Mucosa of descending colon (tissue), 3 donors: ENCODE results near the gene SYT15. TPM values are rescaled to one million over a fixed set of nuclear protein-coding genes. Genes with fewer than 3 reads are reported as not detected.
"Not testable (repeated sequence)": the region's sequence is repeated elsewhere in the genome, so short reads cannot be mapped to it uniquely, and the experiment has no call there.

Experiments used
- ATAC-seq: fragments of 200-7000 bp; cut with Tn5 transposase; one replicate; pipeline ENCODE4 v1.9.1; 2020; ENCODE audit warnings: mild to moderate bottlenecking, moderate library complexity
- DNase-seq, 3 donors: peaks; one replicate each; pipeline ENCODE4 v3.0.0-alpha.2; 2020
- H3K36me3 ChIP-seq: fragments of 200-600 bp; one replicate; pipeline ENCODE4 v1.8.0; 2021; ENCODE audit warnings: low read depth, mild to moderate bottlenecking
- H3K4me1 ChIP-seq: fragments of 200-600 bp; one replicate; pipeline ENCODE4 v1.8.0; 2021; ENCODE audit warnings: low read depth, mild to moderate bottlenecking
- H3K4me3 ChIP-seq: fragments of 200-600 bp; one replicate; pipeline ENCODE4 v1.8.0; 2021; ENCODE audit warnings: mild to moderate bottlenecking
- H3K9me3 ChIP-seq: fragments of 200-600 bp; one replicate; pipeline ENCODE4 v1.8.0; 2021; ENCODE audit warnings: mild to moderate bottlenecking
- intact Hi-C, 2 donors: fragments of 100-400 bp; cut with DNase I in 1 of 2; cut with micrococcal nuclease in 1 of 2; formaldehyde crosslinking; loops; one replicate each; pipeline versions ENCODE4 v1.11.0 to v1.11.1; 2022; cut with DNase I, micrococcal nuclease
- total RNA-seq, 3 donors: library from RNA; stranded (reverse); fragmentation: NEBNext Ultra II Directional in 2 of 3; extraction: Animal tissue kit (Norgen Biotek cat#: 25700) in 2 of 3; gene quantifications; one replicate each; pipeline versions ENCODE4 v1.2.1 to v1.2.4, GENCODE V29; 2021 to 2023
- donor health status: DM: no; HTN: no; CAD: no; lungs with moderate emphysema.
- donor health status: DM: no; HTN: no; CAD: no.
- donor health status: DM: no; HTN: yes; CAD: no.

Gene SYT15
- total RNA-seq, 3 donors from 2014 or later: 1.4 to 3.2 (median 2.3) TPM

GRCh38 chr10:46588221-46588620 lies 9.3 kb downstream of the SYT15 start:
- H3K4me3 ChIP-seq, DNase-seq, intact Hi-C loops, H3K4me1 ChIP-seq, H3K36me3 ChIP-seq, H3K9me3 ChIP-seq: not testable (repeated sequence)
- ATAC-seq: peak; percentile 19

- DNase-seq, ATAC-seq, H3K4me1 ChIP-seq, H3K36me3 ChIP-seq, H3K4me3 ChIP-seq, H3K9me3 ChIP-seq, intact Hi-C loops: not testable (repeated sequence)
Measured at GRCh38 chr10:46589589-46589988, 10.7 kb downstream of the SYT15 start.

DNA sequence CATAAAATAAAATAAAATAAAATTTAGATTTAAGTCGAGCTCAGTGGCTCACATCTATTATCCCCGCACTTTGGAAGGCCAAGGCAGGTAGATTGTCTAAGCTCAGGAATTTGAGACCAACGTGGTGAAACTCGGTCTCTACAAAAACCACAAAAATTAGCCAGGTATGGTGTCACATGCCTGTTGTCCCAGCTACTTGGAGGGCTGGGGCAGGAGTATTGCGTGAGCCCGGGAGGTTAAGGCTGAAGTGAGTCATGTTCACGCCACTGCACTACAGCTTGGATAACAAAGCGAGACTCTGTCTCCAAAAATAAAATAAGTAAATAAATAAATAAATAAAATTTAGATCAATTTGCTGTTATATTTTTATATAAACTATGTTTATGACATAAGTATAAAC lies 12.1 kb downstream of the SYT15 start:
- DNase-seq, H3K4me3 ChIP-seq, intact Hi-C loops, H3K9me3 ChIP-seq, H3K4me1 ChIP-seq, ATAC-seq, H3K36me3 ChIP-seq: not testable (repeated sequence)

DNA sequence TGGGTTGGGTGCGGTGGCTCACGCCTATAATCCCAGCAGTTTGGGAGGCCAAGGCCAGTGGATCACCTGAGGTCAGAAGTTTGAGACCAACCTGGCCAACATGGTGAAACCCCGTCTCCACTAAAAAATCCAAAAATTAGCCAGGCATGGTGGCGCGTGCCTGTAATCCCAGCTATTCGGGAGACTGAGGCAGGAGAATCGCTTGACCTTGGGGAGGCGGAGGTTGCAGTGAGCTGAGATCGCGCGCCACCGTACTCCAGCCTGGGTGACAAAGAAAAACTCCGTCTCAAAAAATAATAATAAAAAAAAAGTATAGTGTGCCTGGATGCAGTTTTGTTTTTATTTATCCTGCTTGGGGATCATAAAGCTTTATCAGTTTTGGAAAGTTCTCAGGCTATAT lies 14.4 kb downstream of the SYT15 start:
- intact Hi-C loops, ATAC-seq: not testable (repeated sequence)

DNA sequence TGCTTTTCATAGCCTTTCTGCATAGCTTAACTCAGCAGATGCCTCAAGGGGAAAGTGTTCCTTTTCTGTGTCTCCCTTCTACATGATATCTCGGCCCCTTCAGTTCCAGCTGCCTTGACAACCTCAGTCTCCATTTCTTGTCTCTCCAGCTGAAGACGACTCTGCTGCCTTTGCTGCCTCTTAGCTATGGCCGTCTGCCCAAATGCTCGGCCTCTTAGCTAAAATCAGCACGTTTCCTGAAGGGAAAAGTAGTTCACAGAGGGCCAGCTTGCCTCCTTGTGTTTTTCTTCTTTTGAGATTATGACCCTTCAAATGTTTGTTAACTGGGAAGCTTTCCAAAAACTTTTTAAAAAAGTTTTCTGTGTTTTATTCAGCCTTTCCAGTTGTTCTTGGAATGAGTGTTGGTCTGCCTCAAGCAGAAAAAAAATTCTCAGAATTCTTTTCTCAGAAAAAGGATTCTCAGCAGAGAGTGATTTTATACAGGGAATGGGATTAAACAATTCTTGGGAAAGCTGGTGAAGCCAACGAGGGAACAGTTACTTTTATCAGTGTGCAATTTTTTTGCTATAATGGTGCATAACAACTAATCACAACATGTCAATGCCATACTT lies 15.6 kb downstream of the SYT15 start:
- ATAC-seq, intact Hi-C loops, H3K4me3 ChIP-seq, DNase-seq, H3K9me3 ChIP-seq, H3K4me1 ChIP-seq, H3K36me3 ChIP-seq: not testable (repeated sequence)

More for the DNA sequence above, 14.4 kb downstream of the SYT15 start:
- not testable (repeated sequence) for DNase-seq, H3K4me3 ChIP-seq, H3K9me3 ChIP-seq, H3K36me3 ChIP-seq, H3K4me1 ChIP-seq

GRCh38 chr10:46596570-46596969 lies 17.6 kb downstream of the SYT15 start:
- intact Hi-C loops, H3K4me1 ChIP-seq, DNase-seq, H3K36me3 ChIP-seq, H3K4me3 ChIP-seq, ATAC-seq, H3K9me3 ChIP-seq: not testable (repeated sequence)

- H3K4me1 ChIP-seq, H3K36me3 ChIP-seq, H3K4me3 ChIP-seq, intact Hi-C loops, DNase-seq, H3K9me3 ChIP-seq: not testable (repeated sequence)
- peak; percentile 96 for ATAC-seq
Measured at GRCh38 chr10:46597616-46598246, 18.8 kb downstream of the SYT15 start.

DNA sequence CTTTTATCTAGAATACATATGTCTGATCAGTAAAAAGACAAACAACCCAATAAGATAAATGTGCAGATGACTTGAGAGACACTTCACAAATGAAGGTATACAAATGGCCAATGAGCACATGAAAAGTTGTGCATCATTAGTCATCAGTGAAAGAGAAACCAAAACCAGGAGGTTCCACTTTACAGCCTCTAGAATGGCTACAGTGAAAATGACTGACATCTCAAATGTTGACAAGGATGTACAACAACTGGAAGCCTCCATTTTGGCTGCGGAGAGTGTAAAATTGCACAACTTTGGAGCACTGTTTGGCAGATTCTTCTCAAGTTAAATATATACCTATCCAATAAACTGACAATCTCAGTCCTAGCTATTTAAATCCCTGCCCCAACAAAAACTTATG lies 21.6 kb downstream of the SYT15 start:
- intact Hi-C loops, H3K4me3 ChIP-seq, DNase-seq, H3K36me3 ChIP-seq, H3K9me3 ChIP-seq, H3K4me1 ChIP-seq: not testable (repeated sequence)
- peak; percentile 62 for ATAC-seq

GRCh38 chr10:46615540-46615939 lies 36.6 kb downstream of the SYT15 start:
- DNase-seq, ATAC-seq, H3K36me3 ChIP-seq, intact Hi-C loops, H3K4me3 ChIP-seq, H3K9me3 ChIP-seq, H3K4me1 ChIP-seq: not testable (repeated sequence)

GRCh38 chr10:46616227-46616626 lies 37.3 kb downstream of the SYT15 start:
- ATAC-seq, H3K9me3 ChIP-seq, H3K36me3 ChIP-seq, intact Hi-C loops, DNase-seq, H3K4me3 ChIP-seq, H3K4me1 ChIP-seq: not testable (repeated sequence)

GRCh38 chr10:46617134-46617533 lies 38.2 kb downstream of the SYT15 start:
- H3K4me1 ChIP-seq, H3K36me3 ChIP-seq, H3K4me3 ChIP-seq, intact Hi-C loops, H3K9me3 ChIP-seq, DNase-seq, ATAC-seq: not testable (repeated sequence)

DNA sequence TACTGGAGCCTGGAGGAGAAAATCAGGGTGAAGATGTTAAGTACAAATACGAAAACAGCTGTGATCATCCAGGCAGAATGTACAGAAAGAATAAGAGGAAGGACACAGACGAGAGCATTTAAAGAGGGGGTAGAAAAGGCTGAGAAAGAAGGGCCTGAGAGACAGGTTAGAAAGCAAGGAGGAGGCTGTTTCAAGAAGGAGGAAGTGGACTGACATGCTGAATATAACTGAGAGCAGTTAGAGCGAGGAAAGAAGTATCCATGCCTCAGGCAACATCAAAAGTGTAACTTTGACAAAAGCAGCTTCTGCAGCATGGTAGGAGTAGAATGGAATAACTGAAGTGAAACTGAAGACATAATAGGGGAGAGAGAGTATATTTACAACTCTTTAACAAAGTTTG lies 39.0 kb downstream of the SYT15 start:
- DNase-seq, H3K4me3 ChIP-seq, H3K36me3 ChIP-seq, intact Hi-C loops, ATAC-seq, H3K4me1 ChIP-seq, H3K9me3 ChIP-seq: not testable (repeated sequence)

GRCh38 chr10:46623899-46624654 lies 45.1 kb downstream of the SYT15 start:
- H3K36me3 ChIP-seq, H3K4me1 ChIP-seq, H3K9me3 ChIP-seq, H3K4me3 ChIP-seq, DNase-seq, intact Hi-C loops, ATAC-seq: not testable (repeated sequence)

DNA sequence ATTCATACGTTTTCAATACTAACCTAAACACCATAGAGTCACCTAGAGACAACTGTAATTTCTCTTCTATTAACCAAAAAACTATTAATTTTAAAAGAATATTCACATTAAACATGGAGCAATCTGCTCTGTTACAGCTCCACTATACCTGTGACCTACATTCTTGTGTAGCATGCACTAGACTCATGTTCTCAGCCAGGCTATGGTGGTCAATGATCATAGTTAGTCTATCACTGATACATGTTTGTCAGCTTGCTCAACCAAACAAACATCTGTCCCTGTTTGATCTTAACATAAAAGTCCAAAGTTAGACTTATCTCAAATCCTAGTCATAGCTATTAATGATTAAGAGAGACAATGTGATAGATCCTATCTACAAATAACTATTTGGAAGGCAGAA lies 50.9 kb downstream of the SYT15 start:
- DNase-seq, H3K4me1 ChIP-seq, H3K36me3 ChIP-seq, ATAC-seq, H3K9me3 ChIP-seq, intact Hi-C loops, H3K4me3 ChIP-seq: not testable (repeated sequence)
